Brain microvascular endothelial cell (primary cell): Measurements from ENCODE around the gene HRH2.

Experiments
- DNase-seq: peaks from one replicate; pipeline ENCODE4 v3.0.0-alpha.2; 2020
- H3K27ac ChIP-seq: fragments of 250-450 bp; sonication (Bioruptor Pico); 2 replicates; pipeline ENCODE4 v1.5.1; 2020; ENCODE audit warnings: mild to moderate bottlenecking, moderate library complexity
- H3K27me3 ChIP-seq: fragments of 250-450 bp; sonication (Bioruptor Pico); replicated peaks from 2 replicates; pipeline ENCODE4 v1.5.1; 2020; ENCODE audit warnings: mild to moderate bottlenecking
- H3K36me3 ChIP-seq: fragments of 250-450 bp; sonication (Bioruptor Pico); replicated peaks from 2 replicates; pipeline ENCODE4 v1.5.1; 2020; ENCODE audit warnings: mild to moderate bottlenecking
- H3K4me3 ChIP-seq: 2 replicates; pipeline ENCODE4 v1.5.1; 2011; ENCODE audit warnings: low read depth, mild to moderate bottlenecking, control low read depth, low read length, moderate library complexity
- CTCF ChIP-seq: IDR thresholded peaks from 2 replicates; pipeline ENCODE4 v1.5.1; 2011; ENCODE audit warnings: low read depth, mild to moderate bottlenecking, moderate library complexity, low read length, control low read depth, inconsistent platforms; ENCODE audit errors: missing control alignments
- in situ Hi-C: cut with HindIII; loops from 2 replicates; pipeline ENCODE4 v1.10.0; 2017; ENCODE audit warnings: low sequenced_read_pairs, low pct_ligation_motif_present

HRH2 gene

GRCh38 chr5:175682664-175683063, 24.8 kb downstream of the HRH2 start:
- no peak for DNase-seq
- no peak for TF ChIP-seq CTCF
- in situ Hi-C loops, result no loop called here
- no peaks in the 10 kb centered on the region for H3K36me3 ChIP-seq
- H3K27ac ChIP-seq, result no peak overlapping the region
- H3K4me3 ChIP-seq, result no peak overlapping the region
- H3K27me3 ChIP-seq, result no peaks in the 10 kb centered on the region

GRCh38 chr5:175683231-175683630, 25.4 kb downstream of the HRH2 start:
- in situ Hi-C loops, result no loop called here
- Histone ChIP-seq H3K36me3 (no peaks in the 10 kb centered on the region), H3K27ac (no peak overlapping the region), H3K4me3 (no peak overlapping the region), H3K27me3 (no peaks in the 10 kb centered on the region)
- no peak for DNase-seq
- no peak for TF ChIP-seq CTCF

GRCh38 chr5:175683921-175684320, 26.1 kb downstream of the HRH2 start:
- no peak for DNase-seq
- H3K36me3 ChIP-seq, result no peaks in the 10 kb centered on the region
- TF ChIP-seq CTCF, result no peak
- no peak overlapping the region for H3K27ac ChIP-seq
- H3K27me3 ChIP-seq, result no peaks in the 10 kb centered on the region
- in situ Hi-C loops, result no loop called here
- H3K4me3 ChIP-seq, result no peak overlapping the region

- no peak overlapping the region for H3K27ac ChIP-seq
- no peak overlapping the region for H3K4me3 ChIP-seq
- H3K27me3 ChIP-seq, result no peaks in the 10 kb centered on the region
- in situ Hi-C loops, result no loop called here
- no peaks in the 10 kb centered on the region for H3K36me3 ChIP-seq
- TF ChIP-seq CTCF, result no peak
- DNase-seq, result no peak
Measured at GRCh38 chr5:175684931-175685330, 27.1 kb downstream of the HRH2 start.

- Histone ChIP-seq H3K27me3 (no peaks in the 10 kb centered on the region), H3K27ac (no peak overlapping the region), H3K4me3 (no peak overlapping the region), H3K36me3 (no peaks in the 10 kb centered on the region)
- TF ChIP-seq CTCF, result no peak
- DNase-seq, result no peak
- in situ Hi-C loops, result no loop called here
Measured at GRCh38 chr5:175685701-175686350, 28.0 kb downstream of the HRH2 start.

- no peaks in the 10 kb centered on the region for H3K36me3 ChIP-seq
- no peak overlapping the region for H3K4me3 ChIP-seq
- H3K27me3 ChIP-seq, result no peaks in the 10 kb centered on the region
- no peak for DNase-seq
- no peak overlapping the region for H3K27ac ChIP-seq
- TF ChIP-seq CTCF, result no peak
- in situ Hi-C loops, result no loop called here
Measured at GRCh38 chr5:175686396-175686795, 28.5 kb downstream of the HRH2 start.
